ENCODE data around the gene SPIRE1. TPM values are rescaled to one million over a fixed set of nuclear protein-coding genes. Genes with fewer than 3 reads are reported as not detected.

SPIRE1 gene
- total RNA-seq, 1 donor from 2014 or later: 49.2 TPM

- Histone ChIP-seq H3K27me3 (ENCODE audit: control insufficient read depth, insufficient read depth, low read length) (no peaks in the 10 kb centered on the region), H3K4me3 (ENCODE audit: low read depth, low read length) (no peak overlapping the region), H3K36me3 (ENCODE audit: control insufficient read depth, insufficient read depth, low read length) (no peaks in the 10 kb centered on the region)
- no peak for DNase-seq (ENCODE audit: low read depth)
- TF ChIP-seq, protein P1, sequence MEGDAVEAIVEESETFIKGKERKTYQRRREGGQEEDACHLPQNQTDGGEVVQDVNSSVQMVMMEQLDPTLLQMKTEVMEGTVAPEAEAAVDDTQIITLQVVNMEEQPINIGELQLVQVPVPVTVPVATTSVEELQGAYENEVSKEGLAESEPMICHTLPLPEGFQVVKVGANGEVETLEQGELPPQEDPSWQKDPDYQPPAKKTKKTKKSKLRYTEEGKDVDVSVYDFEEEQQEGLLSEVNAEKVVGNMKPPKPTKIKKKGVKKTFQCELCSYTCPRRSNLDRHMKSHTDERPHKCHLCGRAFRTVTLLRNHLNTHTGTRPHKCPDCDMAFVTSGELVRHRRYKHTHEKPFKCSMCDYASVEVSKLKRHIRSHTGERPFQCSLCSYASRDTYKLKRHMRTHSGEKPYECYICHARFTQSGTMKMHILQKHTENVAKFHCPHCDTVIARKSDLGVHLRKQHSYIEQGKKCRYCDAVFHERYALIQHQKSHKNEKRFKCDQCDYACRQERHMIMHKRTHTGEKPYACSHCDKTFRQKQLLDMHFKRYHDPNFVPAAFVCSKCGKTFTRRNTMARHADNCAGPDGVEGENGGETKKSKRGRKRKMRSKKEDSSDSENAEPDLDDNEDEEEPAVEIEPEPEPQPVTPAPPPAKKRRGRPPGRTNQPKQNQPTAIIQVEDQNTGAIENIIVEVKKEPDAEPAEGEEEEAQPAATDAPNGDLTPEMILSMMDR (IDR thresholded peaks at IDR 0.05; ENCODE audit: insufficient read depth, low read length, poor library complexity, severe bottlenecking): no peak
These were observed 247.8 kb downstream of the SPIRE1 start for GRCh38 chr18:12410081-12410481.

DNA sequence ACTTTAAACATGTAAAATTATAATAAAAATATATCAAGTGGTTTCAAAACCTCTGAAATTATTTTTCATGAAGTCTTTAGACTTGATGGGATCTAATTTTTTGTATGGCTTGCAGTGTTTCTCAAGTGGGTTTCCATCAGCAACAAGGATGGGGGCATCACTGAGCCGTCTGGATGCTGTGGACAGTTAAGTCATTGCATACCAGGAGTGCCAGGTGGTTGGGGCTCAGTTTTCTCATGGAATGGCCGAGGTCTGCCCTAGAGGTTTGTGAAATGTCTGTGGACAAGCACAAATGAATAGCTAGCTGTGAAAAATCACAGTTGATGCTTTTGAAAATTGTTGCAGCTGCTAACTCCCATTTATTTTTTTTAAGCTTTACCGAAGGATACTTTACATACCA is 248.4 kb downstream of the SPIRE1 start:
- DNase-seq (ENCODE audit: low read depth): peak; percentile 31
- TF ChIP-seq, protein P1 (IDR thresholded peaks at IDR 0.05; ENCODE audit: insufficient read depth, low read length, poor library complexity, severe bottlenecking): no peak
- H3K36me3 ChIP-seq (ENCODE audit: control insufficient read depth, insufficient read depth, low read length): no peaks in the 10 kb centered on the region
- no peaks in the 10 kb centered on the region for H3K27me3 ChIP-seq (ENCODE audit: control insufficient read depth, insufficient read depth, low read length)
- H3K4me3 ChIP-seq (ENCODE audit: low read depth, low read length): no peak overlapping the region

- peak overlapping the region; percentile 53 for H3K4me3 ChIP-seq (ENCODE audit: low read depth, low read length)
- H3K36me3 ChIP-seq (ENCODE audit: control insufficient read depth, insufficient read depth, low read length): no peaks in the 10 kb centered on the region
- TF ChIP-seq, protein P1 (IDR thresholded peaks at IDR 0.05; ENCODE audit: insufficient read depth, low read length, poor library complexity, severe bottlenecking): no peak
- no peaks in the 10 kb centered on the region for H3K27me3 ChIP-seq (ENCODE audit: control insufficient read depth, insufficient read depth, low read length)
- DNase-seq (ENCODE audit: low read depth): no peak
These were observed 249.5 kb downstream of the SPIRE1 start for GRCh38 chr18:12408247-12408869.

- H3K36me3 ChIP-seq (ENCODE audit: control insufficient read depth, insufficient read depth, low read length): no peaks in the 10 kb centered on the region
- TF ChIP-seq, protein P1 (IDR thresholded peaks at IDR 0.05; ENCODE audit: insufficient read depth, low read length, poor library complexity, severe bottlenecking): no peak
- H3K27me3 ChIP-seq (ENCODE audit: control insufficient read depth, insufficient read depth, low read length): no peaks in the 10 kb centered on the region
- no peak overlapping the region for H3K4me3 ChIP-seq (ENCODE audit: low read depth, low read length)
- DNase-seq (ENCODE audit: low read depth): no peak
These were observed 251.4 kb downstream of the SPIRE1 start for GRCh38 chr18:12406371-12407111.

- Histone ChIP-seq H3K4me3 (ENCODE audit: low read depth, low read length) (no peak overlapping the region), H3K36me3 (ENCODE audit: control insufficient read depth, insufficient read depth, low read length) (no peaks in the 10 kb centered on the region), H3K27me3 (ENCODE audit: control insufficient read depth, insufficient read depth, low read length) (no peaks in the 10 kb centered on the region)
- TF ChIP-seq, protein P1 (IDR thresholded peaks at IDR 0.05; ENCODE audit: insufficient read depth, low read length, poor library complexity, severe bottlenecking): no peak
- DNase-seq (ENCODE audit: low read depth): no peak
These were observed 252.8 kb downstream of the SPIRE1 start for GRCh38 chr18:12405066-12405465.
